Amygdala (tissue), 56 donors: ENCODE results near the gene TSSK2.
"Not testable (repeated sequence)": the region's sequence is repeated elsewhere in the genome, so short reads cannot be mapped to it uniquely, and the experiment has no call there.

Experiments
- DNase-seq, 56 donors: peaks; one replicate each; lab custom pipeline; 2025; lab: John Stamatoyannopoulos, UW

Gene TSSK2

DNA sequence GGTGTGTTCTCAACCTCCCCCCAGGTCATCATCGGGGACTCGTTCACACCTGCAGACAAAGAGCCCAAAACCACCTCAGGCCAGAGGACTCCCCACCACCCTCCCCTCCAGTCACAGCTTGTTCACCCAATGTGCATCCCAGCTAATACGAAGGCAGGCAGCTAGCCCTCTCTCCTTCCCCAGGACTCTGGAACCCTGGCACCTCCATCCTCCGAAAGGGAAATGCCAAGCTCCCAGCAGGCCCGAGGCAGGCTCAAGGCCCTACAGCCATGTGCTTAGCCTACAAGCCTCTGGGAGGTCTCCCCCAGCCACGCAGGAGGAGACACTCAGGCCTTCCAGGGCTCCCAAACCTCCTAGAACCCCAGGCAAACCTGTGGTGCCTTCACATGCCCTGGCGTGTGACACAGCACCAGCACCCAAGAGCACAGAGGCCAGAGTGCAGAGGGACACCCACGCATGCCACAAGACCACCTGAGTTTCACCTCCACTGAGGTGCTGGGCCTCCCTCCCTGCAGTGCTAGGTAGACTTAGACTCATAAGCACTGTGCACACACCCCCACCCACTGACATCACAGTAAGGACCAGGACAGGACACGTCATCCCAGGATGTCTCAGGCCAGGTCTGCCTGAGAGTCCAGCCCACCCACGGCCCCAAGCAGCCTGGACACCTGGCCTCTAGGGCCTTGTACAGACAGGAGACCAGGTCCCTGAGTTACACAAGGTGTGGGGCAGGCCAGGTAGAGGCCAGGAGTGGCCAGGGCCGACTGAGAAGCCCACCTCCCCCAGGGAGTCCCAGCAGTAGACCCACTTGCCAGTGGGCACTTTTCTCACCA, 6.5 kb downstream of the TSSK2 start:
- no peak for DNase-seq

- DNase-seq, result no peak
These were observed 7.3 kb downstream of the TSSK2 start for GRCh38 chr22:19138217-19139000.

GRCh38 chr22:19139001-19139356, 7.9 kb downstream of the TSSK2 start:
- DNase-seq, result no peak

DNA sequence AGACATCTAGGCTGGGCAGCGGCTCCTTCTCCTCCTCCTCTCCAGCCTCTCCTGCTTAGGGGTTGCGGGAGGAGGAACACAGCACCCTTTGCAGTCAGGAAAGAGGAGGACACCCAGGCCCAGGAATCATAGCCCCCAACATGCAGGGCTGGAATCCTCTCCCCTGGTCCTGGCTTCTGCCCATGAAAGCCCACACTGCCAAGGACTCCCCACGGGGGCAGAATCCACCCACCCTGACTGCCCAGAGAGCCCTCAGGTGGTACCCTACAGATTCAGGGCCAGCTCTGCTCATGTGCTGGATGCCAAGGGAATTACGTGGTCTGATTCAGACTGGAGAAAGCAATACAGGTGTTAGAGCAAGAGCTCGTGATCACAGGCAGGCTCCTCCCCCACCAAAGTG, 8.9 kb downstream of the TSSK2 start:
- no peak for DNase-seq

GRCh38 chr22:19142394-19142793, 11.3 kb downstream of the TSSK2 start:
- DNase-seq, result no peak

DNA sequence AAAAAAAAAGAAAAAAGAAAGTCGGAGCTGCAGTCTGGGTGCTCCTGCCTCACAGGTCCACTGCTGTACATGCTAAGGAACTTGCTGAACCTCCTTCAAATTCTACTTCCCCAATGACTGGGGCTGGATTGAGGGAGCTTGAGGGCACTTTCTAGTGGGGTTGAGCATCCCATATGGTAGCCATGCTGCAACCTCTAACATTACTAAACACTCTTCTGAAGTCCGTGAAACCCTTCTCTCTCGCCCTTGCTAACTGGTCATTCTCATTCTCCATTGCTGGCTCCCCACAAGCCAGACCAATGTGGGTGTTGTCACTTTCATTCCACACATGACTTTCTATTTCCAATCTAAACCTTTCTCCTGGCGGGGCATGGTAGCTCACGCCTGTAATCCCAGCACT, 12.1 kb downstream of the TSSK2 start:
- DNase-seq, result no peak

- DNase-seq, result no peak
These were observed 12.9 kb downstream of the TSSK2 start for GRCh38 chr22:19143967-19144400.

DNA sequence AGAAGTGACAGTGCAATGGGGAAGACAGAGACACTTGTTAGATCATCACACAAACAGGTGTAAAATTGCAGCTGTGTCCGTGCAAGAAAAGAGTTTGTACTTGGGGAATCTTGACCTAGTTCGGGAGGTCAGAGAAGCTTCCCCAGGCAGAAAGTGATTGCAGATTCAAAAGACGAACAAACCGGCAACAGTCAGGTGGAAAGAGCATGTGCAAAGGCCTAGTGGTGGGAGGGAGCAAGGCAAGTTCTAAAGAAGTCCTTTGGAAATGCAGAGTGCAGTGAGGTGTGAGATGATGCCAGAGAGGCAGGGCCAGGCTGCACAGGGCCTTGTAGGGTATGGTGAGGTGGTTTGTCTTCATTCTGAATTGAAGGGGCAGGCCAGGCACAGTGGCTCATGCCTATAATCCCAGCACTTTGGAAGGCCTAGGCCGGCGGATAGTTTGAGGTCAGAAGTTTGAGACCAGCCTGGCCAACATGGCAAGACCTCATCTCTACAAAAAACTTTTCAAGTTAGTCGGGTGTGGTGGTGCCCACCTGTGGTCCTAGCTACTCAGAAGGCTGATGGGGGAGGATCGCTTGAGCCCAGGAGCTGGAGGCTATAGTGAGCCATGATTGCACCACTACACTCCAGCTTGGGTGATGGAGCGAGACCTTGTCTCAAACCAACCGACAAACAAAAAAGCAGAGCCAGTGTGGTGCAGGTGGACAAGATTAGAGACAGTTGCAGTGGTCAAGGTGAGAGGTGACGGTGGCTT, 15.3 kb downstream of the TSSK2 start:
- DNase-seq, result no peak

DNA sequence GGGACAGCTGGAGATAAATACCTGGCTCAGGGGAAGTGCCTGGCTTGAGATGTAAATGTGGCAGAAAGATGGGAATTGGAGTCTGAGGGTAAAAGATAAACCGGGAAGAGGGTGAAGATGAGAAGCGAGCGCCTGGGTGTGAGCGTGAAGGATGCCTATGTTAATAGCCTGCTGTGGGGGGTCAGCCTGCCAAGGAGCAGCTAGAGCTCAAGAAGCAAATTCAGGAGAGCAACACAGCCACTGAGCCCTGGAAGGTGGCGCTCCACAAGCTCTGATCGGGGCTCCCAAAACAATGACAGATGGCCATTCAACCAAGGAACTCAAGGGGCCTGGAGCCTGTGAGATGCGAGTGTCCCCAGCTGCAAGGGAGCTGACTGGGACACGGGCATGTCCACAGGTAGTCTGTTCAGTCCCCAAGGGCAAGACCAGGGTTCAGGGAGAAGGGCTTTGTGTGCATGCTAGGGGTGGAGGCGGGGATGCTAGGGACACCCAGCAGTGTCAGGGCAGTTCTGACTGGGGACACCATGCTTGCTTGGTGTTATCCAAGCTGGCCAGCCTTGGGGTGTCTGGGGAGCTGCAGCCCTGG, 16.2 kb downstream of the TSSK2 start:
- DNase-seq, result no peak

- DNase-seq, result no peak
These were observed 17.4 kb downstream of the TSSK2 start for GRCh38 chr22:19148417-19149046.

GRCh38 chr22:19149047-19149883, 18.2 kb downstream of the TSSK2 start:
- DNase-seq, result no peak

GRCh38 chr22:19149991-19150390, 18.9 kb downstream of the TSSK2 start, which contains the start of gene GSC2:
TSS of gene GSC2 (minus strand) at chr22:19150292. CDS start at chr22:19150283, 9 bp downstream.
- DNase-seq, result no peak

DNA sequence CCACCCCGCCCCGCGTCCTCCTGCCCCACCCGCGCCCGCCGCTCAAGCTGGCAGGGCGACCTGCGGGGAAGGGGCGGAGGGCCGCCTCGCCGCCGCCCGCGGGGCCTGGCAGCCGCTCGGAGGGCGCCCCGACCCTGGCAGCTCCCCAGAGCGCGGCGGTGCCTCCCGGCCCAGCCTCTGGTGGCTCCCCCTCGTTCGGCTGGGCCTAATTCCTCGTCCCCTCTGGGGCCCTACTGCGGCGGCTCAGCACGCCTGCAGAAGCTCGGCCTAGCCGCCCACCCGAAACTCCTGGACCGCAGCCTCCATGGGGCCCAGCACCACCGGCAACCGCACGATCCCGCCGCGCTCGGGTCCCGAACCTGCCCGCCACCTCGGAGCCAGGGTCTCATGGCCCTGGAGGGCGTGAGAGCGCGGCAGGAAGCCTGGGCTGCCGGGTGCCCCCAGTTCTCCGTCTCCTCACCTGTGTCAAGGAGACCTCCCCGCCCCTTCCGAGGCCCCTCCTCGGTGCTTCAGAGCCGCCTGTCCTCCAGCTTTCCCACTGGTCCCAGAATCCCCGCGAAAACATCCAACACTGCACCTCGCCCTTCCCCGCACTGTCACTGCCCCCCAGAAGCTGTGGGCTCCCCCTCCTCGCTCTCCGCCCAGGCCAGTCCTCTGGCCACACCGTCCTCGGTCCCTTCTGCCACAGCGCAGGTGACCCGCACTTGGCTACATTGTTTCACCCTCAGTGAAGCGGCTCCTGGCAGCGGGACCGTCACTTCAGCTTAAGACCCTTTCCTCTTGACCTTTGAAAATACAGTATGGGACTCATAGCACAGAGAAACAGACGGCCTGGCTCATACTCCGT, 19.6 kb downstream of the TSSK2 start:
- DNase-seq, result no peak

DNA sequence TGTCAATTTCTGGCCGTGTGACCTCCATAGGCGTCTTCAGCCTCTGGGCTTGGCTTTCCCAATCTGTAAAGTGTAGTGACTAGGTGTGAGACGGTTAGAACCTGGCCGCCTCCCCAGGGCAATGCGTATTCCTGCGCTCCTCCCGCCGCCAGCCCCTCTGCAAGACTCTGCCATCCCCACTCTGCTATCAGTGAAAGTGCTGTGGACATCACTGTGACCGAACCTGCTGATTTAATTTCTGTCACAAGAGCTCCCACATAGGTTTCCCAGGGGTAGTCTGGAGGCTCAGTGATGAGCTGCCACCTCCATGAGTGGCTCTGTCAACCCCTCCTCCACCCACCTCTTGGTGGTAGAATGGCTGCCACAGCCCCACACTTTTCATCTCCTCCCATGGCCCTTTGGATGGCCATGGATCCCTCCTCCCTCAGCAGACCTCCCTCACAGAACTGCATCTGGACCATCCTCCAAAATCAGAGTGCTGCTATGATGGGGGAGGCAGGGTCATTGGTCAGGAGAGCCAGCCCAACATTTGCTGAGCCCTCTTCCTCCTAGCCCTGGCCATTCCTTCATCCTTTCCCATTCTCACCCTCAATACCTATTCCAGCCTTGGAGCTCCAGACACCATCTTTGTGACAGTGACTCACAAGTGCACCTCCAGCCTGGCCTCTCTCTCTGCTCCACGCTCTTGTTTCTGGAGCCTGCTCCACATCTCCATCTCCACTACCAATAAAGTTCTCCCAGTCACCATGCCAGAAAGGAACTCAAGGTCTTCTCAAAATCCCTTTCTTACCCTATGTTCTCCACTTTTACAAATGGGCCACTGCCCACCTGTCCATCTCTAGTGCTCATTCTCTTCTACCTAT, 20.5 kb downstream of the TSSK2 start:
- DNase-seq, result no peak

DNA sequence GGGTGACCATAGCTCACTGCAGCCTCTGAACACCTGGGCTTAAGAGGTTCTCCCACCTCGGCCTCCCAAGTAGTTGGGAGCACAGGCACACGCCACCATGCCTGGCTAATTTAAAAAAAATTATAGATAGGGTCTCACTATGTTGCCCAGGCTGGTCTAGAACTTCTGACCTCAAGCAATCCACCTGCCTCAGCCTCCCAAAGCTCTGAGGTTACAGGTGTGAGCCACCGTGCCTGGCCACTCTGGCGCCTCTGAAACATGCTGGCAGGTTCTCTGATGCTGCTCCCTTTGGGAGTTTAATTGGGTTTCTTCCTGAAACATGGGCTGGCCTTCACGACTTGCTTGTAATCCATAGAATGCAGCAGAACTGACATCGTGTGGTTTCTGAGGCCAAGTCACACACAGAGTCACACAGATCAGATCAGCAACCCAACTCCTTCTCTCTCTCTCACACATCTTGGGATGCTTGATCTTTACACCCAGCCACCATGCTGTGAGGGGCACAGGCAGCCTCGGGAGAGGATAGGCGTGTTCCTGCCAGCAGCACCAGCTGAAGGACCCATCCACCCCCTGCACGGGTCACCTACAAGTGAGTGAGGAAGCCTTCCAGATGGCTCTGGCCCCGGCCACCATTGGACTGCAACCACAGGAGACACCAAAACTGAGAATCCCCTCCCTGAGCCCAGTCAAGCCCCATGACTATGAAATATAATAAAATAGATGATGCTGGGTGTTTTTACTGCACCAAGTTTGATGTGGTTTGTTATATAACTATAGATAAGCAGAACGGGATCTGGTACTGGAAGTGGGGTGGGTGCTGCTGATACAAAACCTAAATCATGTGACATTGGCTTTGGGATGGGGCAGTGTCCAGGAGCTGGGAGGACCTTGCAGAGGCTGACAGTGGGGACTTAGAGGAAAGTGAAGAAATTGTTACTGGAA, 22.1 kb downstream of the TSSK2 start:
- DNase-seq, result no peak

- not testable (repeated sequence) for DNase-seq
These were observed 25.0 kb downstream of the TSSK2 start for GRCh38 chr22:19156109-19156508.
